Measurements from ENCODE around the gene NBEAL1.

NBEAL1 gene

DNA sequence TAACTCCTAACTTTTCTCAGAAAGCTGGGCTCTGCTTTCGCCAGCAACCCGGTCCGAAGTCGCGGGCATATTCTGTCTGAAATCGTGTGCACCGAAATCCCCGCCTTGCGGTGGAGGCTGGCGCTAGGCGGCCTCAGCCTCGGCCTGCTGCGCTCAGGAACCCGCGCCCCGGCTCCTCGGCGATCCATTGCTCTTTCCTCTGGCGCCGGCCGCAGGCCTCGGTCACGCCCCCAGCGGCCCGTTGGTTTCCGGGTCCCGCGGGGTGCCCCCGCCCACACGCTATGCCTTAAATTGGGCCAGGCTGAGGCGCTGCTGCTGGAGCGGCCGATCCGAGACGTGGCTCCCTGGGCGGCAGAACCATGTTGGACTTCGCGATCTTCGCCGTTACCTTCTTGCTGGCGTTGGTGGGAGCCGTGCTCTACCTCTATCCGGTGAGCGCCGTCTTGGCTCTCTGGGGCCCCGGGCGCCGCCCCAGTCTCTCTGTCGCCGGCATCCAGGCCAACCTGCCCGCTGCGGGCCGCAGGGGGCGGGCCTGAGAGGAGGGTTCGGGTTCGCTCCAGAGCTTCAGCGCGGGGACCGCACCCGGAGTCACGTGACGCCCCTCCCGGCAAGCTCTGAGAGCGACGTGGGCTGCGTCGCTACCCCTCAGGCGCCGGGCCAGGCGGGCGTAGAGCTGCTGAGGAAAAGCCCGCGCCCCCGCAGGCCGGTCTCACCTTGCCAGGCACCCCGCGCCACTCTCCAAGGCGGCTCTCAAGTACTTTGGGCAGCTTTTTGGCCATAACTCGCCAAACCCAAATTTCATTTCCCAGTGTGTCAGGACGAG lies 224.2 kb downstream of the NBEAL1 start, which contains the start of gene CYP20A1 (continued):
- TF ChIP-seq ZNF530 (tag by site-specific recombination; IDR thresholded peaks at IDR 0.05; ENCODE audit: low read depth): no peak
- TF ChIP-seq, protein P1, sequence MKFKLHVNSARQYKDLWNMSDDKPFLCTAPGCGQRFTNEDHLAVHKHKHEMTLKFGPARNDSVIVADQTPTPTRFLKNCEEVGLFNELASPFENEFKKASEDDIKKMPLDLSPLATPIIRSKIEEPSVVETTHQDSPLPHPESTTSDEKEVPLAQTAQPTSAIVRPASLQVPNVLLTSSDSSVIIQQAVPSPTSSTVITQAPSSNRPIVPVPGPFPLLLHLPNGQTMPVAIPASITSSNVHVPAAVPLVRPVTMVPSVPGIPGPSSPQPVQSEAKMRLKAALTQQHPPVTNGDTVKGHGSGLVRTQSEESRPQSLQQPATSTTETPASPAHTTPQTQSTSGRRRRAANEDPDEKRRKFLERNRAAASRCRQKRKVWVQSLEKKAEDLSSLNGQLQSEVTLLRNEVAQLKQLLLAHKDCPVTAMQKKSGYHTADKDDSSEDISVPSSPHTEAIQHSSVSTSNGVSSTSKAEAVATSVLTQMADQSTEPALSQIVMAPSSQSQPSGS (tag by site-specific recombination; IDR thresholded peaks at IDR 0.05; ENCODE audit: low read depth): no peak
- no peak for TF ChIP-seq REPIN1 (tag by site-specific recombination; IDR thresholded peaks at IDR 0.05; ENCODE audit: low read depth)
- TF ChIP-seq ZNF596 (tag by site-specific recombination; IDR thresholded peaks at IDR 0.05): no peak
- TF ChIP-seq, protein P2, sequence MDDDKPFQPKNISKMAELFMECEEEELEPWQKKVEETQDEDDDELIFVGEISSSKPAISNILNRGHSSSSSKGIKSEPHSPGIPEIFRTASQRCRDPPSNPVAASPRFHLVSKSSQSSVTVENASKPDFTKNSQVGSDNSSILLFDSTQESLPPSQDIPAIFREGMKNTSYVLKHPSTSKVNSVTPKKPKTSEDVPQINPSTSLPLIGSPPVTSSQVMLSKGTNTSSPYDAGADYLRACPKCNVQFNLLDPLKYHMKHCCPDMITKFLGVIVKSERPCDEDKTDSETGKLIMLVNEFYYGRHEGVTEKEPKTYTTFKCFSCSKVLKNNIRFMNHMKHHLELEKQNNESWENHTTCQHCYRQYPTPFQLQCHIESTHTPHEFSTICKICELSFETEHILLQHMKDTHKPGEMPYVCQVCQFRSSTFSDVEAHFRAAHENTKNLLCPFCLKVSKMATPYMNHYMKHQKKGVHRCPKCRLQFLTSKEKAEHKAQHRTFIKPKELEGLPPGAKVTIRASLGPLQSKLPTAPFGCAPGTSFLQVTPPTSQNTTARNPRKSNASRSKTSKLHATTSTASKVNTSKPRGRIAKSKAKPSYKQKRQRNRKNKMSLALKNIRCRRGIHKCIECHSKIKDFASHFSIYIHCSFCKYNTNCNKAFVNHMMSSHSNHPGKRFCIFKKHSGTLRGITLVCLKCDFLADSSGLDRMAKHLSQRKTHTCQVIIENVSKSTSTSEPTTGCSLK (tag by site-specific recombination; IDR thresholded peaks at IDR 0.05): no peak
- TF ChIP-seq YY1 (tag by site-specific recombination; IDR thresholded peaks at IDR 0.05): no peak; the same call in 1 of the 2 replicates
- TF ChIP-seq, protein P3, sequence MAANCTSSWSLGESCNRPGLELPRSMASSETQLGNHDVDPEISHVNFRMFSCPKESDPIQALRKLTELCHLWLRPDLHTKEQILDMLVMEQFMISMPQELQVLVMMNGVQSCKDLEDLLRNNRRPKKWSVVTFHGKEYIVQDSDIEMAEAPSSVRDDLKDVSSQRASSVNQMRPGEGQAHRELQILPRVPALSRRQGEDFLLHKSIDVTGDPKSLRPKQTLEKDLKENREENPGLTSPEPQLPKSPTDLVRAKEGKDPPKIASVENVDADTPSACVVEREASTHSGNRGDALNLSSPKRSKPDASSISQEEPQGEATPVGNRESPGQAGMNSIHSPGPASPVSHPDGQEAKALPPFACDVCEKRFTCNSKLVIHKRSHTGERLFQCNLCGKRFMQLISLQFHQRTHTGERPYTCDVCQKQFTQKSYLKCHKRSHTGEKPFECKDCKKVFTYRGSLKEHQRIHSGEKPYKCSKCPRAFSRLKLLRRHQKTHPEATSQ (tag by site-specific recombination; IDR thresholded peaks at IDR 0.05): 0 out of 2 replicates have a peak, but pooled peaks have one; percentile 72
- TF ChIP-seq, protein P4, sequence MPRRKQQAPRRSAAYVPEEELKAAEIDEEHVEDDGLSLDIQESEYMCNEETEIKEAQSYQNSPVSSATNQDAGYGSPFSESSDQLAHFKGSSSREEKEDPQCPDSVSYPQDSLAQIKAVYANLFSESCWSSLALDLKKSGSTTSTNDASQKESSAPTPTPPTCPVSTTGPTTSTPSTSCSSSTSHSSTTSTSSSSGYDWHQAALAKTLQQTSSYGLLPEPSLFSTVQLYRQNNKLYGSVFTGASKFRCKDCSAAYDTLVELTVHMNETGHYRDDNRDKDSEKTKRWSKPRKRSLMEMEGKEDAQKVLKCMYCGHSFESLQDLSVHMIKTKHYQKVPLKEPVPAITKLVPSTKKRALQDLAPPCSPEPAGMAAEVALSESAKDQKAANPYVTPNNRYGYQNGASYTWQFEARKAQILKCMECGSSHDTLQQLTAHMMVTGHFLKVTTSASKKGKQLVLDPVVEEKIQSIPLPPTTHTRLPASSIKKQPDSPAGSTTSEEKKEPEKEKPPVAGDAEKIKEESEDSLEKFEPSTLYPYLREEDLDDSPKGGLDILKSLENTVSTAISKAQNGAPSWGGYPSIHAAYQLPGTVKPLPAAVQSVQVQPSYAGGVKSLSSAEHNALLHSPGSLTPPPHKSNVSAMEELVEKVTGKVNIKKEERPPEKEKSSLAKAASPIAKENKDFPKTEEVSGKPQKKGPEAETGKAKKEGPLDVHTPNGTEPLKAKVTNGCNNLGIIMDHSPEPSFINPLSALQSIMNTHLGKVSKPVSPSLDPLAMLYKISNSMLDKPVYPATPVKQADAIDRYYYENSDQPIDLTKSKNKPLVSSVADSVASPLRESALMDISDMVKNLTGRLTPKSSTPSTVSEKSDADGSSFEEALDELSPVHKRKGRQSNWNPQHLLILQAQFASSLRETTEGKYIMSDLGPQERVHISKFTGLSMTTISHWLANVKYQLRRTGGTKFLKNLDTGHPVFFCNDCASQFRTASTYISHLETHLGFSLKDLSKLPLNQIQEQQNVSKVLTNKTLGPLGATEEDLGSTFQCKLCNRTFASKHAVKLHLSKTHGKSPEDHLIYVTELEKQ (tag by site-specific recombination; IDR thresholded peaks at IDR 0.05; ENCODE audit: borderline replicate concordance): no peak
- TF ChIP-seq SP7 (tag by site-specific recombination; IDR thresholded peaks at IDR 0.05): peak; percentile 79
- TF ChIP-seq ZNF132 (tag by site-specific recombination; IDR thresholded peaks at IDR 0.05; ENCODE audit: borderline replicate concordance): no peak
- peak; percentile 82 for TF ChIP-seq ZNF843 (tag by site-specific recombination; IDR thresholded peaks at IDR 0.05)
- TF ChIP-seq ZNF776 (tag by site-specific recombination; IDR thresholded peaks at IDR 0.05; ENCODE audit: borderline replicate concordance): no peak
- TF ChIP-seq ZNF211 (tag by site-specific recombination; IDR thresholded peaks at IDR 0.05; ENCODE audit: low read depth): no peak
- TF ChIP-seq ZSCAN30 (tag by site-specific recombination; IDR thresholded peaks at IDR 0.05): peak; percentile 87
- TF ChIP-seq ZNF660 (tag by site-specific recombination; IDR thresholded peaks at IDR 0.05): peak; percentile 6
- peak; percentile 98 for TF ChIP-seq ZBTB17 (tag by site-specific recombination; IDR thresholded peaks at IDR 0.05)
- no peak for TF ChIP-seq MYNN (tag by site-specific recombination; IDR thresholded peaks at IDR 0.05; ENCODE audit: borderline replicate concordance)
- TF ChIP-seq KLF10 (tag by site-specific recombination; IDR thresholded peaks at IDR 0.05): peak; percentile 92
- peak; percentile 81 for TF ChIP-seq SP2 (tag by site-specific recombination; IDR thresholded peaks at IDR 0.05)
- TF ChIP-seq, protein P5, sequence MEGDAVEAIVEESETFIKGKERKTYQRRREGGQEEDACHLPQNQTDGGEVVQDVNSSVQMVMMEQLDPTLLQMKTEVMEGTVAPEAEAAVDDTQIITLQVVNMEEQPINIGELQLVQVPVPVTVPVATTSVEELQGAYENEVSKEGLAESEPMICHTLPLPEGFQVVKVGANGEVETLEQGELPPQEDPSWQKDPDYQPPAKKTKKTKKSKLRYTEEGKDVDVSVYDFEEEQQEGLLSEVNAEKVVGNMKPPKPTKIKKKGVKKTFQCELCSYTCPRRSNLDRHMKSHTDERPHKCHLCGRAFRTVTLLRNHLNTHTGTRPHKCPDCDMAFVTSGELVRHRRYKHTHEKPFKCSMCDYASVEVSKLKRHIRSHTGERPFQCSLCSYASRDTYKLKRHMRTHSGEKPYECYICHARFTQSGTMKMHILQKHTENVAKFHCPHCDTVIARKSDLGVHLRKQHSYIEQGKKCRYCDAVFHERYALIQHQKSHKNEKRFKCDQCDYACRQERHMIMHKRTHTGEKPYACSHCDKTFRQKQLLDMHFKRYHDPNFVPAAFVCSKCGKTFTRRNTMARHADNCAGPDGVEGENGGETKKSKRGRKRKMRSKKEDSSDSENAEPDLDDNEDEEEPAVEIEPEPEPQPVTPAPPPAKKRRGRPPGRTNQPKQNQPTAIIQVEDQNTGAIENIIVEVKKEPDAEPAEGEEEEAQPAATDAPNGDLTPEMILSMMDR (tag by site-specific recombination; IDR thresholded peaks at IDR 0.05): peak; percentile 94
- TF ChIP-seq ZBTB21 (tag by site-specific recombination; IDR thresholded peaks at IDR 0.05): peak; percentile 14
- TF ChIP-seq, protein P6, sequence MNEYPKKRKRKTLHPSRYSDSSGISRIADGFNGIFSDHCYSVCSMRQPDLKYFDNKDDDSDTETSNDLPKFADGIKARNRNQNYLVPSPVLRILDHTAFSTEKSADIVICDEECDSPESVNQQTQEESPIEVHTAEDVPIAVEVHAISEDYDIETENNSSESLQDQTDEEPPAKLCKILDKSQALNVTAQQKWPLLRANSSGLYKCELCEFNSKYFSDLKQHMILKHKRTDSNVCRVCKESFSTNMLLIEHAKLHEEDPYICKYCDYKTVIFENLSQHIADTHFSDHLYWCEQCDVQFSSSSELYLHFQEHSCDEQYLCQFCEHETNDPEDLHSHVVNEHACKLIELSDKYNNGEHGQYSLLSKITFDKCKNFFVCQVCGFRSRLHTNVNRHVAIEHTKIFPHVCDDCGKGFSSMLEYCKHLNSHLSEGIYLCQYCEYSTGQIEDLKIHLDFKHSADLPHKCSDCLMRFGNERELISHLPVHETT (tag by site-specific recombination; IDR thresholded peaks at IDR 0.05): 0 out of 2 replicates have a peak, but pooled peaks have one; percentile 40
- TF ChIP-seq KLF1 (tag by site-specific recombination; IDR thresholded peaks at IDR 0.05): peak; percentile 84
- peak; percentile 80 for TF ChIP-seq ZNF391 (tag by site-specific recombination; IDR thresholded peaks at IDR 0.05; ENCODE audit: borderline replicate concordance, low read depth)
- TF ChIP-seq ZXDB (tag by site-specific recombination; IDR thresholded peaks at IDR 0.05): peak; percentile 94
- peak; percentile 82 for TF ChIP-seq ZNF610 (tag by site-specific recombination; IDR thresholded peaks at IDR 0.05; ENCODE audit: borderline replicate concordance)
- TF ChIP-seq ZNF266 (tag by site-specific recombination; IDR thresholded peaks at IDR 0.05; ENCODE audit: low read depth): no peak
- TF ChIP-seq ZNF501 (tag by site-specific recombination; IDR thresholded peaks at IDR 0.05): peak; percentile 91
